NCI-H2107 treated with DMSO at 0.1 percent for 48 hours (cell line): ENCODE data around the gene AKAP5.

Source experiments
- DNase-seq: peaks from one replicate; lab custom pipeline; 2025; ENCODE audit not compliant: unreplicated experiment; lab: John Stamatoyannopoulos, UW

The AKAP5 gene

GRCh38 chr14:64459405-64460136 is 5.7 kb upstream of the AKAP5 start:
- DNase-seq = no peak

DNA sequence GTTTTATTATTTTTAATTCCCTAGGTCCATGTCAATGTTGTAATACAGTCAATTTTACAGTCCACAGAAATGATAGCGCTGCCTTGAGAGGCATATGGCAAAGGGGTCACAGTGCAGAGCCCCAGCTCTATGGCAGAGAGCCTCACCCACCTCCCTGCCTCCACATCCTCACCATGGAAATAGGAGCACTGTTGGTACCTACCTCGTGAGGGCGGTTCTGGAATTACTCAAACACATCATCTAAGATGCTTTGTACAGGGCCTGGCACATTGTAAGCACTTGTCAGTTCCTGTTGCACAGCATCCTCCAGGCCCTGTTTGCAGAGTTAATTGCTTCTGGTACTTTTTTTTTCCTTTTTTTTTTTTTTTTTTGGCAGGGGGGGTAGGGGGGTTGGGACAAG is 4.1 kb upstream of the AKAP5 start:
- DNase-seq = no peak

GRCh38 chr14:64463195-64463594 is 2.1 kb upstream of the AKAP5 start:
- DNase-seq = no peak

DNA sequence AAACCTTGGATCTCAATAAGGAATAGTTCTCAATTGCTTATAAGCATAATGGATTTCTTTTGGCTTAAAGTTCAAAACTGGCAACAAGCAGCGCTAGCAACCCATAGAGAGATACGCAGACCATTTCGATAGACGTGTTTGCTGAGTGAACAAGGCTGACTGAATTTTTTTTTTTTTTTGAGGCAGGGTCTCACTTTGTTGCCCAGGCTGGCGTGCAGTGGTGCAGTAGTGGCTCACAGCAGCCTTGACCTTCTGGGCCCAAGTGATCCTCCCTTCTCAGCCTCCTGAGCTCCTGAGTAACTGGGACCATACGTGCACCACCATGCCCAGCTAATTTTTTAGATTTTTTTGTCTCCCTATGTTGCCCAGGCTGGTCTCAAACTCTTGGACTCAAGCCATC is 1.4 kb upstream of the AKAP5 start:
- DNase-seq = no peak

DNA sequence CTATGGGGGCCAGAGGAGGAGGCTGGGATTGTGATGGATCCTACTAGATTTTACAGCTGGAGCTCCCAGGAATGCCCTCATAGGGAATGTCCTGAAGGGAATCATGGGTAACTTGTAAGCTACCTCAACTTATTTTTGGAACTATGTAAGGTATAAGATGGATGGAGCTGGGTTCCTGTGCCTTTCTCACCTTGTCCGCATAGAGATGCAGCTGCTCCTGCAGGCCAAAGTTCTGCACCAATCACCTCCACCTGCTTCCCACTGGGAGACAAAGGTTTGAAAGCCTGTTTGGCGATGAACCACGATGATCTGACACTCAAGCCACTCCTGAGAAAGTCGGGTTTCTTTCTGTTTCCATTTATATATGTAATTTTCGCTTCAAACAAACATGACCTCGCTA is 648 bp upstream of the AKAP5 start:
- peak; percentile 65 for DNase-seq

GRCh38 chr14:64465831-64466554 is 694 bp downstream of the AKAP5 start:
- DNase-seq = peak; percentile 49

GRCh38 chr14:64467101-64467500 is 1.8 kb downstream of the AKAP5 start:
- no peak for DNase-seq

GRCh38 chr14:64467566-64467965 is 2.3 kb downstream of the AKAP5 start:
- no peak for DNase-seq

DNA sequence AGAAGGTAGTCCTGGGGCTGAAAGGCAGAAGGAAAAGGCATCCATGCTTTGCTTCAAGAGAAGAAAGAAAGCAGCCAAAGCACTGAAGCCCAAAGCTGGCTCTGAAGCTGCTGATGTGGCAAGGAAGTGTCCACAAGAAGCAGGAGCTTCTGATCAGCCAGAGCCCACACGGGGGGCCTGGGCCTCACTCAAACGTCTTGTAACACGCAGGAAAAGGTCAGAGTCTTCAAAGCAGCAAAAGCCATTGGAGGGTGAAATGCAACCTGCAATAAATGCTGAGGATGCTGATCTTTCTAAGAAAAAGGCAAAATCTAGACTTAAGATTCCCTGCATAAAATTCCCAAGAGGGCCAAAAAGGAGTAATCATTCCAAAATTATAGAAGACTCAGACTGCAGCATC is 3.2 kb downstream of the AKAP5 start:
- DNase-seq = no peak

DNA sequence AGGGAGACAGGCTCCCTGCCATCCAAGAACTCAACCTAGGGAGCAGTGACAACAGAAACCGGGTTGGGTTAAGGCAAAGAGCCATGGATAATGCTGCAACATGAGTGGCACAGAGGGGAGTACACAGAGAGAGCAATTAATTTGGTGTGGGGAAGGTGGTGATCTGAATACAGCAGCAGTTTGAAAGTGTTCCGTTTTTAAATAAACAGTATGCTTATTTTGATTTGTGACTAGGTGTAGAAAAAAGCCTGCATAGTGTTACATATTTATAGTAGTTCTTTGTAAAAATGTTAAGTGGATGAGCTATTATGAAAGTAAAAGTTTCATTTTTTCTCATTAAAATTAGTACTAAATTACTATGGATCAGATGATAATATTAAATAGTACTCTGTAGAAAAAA is 8.7 kb downstream of the AKAP5 start:
- peak; percentile 92 for DNase-seq

- DNase-seq = no peak
Measured at GRCh38 chr14:64474698-64475097, 9.4 kb downstream of the AKAP5 start.

- DNase-seq = no peak
Measured at GRCh38 chr14:64475585-64476273, 10.4 kb downstream of the AKAP5 start.

DNA sequence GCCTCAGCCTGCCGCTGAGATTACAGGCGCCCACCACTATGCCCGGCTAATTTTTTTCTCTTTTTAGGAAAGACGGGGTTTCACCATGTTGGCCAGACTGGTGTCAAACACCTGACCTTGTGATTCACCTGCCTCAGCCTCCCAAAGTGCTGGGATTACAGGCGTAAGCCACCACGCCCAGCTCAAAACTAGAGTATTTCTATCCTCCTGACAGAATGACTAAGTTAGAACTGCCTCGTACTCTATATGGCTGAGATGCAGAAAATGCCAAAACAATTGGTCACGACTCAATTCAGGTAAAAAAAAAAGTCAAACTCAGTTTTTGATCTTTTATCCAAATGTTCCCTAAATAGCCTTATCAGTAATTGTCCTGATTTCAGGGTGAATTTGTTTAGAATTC is 11.1 kb downstream of the AKAP5 start:
- DNase-seq = no peak

DNA sequence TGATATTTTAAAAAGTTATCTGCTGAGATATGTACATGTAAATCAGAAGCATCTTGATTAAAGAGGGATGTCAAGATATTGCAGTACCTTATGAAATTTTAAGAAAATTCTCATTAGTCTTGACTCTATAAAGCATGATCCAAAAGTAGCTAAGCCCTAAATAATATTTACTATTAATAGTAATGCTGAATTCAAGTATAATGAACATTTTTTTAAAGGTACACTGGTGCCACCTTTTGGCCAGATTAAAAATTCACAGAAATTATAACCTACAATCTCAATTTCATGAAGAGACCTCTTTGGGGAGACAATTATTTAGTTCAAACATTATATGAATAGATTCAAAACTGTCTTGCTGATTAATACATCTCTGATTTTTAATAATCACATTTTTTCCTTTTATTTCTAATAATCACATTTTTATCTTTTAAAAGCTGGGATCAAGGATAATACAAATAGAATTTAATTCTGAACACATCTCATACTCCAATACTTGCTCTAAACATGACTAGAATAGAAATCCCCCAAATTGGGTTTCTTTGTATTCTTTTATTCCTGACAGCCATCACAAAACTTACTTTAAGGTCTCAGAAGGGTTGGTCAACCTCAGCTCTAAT is 13.4 kb downstream of the AKAP5 start:
- no peak for DNase-seq

DNA sequence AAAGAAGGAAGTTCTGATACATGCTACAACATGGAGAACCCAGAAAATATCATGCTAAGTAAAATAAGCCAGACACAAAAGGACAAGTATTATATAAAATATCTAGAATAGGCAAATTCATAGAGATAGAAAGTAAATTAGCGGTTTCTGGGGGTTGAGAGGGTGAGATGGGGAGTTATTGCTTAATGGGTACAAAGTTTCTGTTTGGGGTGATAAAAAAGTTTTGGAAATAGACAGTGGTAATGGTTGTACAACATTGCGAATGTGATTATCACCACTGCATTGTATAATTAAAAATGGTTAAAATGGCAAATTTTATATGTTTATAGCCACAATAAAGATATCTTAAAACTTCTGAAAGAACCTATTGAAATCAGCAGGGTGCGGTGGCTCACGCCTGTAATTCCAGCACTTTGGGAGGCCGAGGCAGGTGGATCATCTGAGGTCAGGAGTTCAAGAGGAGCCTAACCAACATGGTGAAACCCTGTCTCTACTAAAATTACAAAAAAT is 23.3 kb downstream of the AKAP5 start:
- DNase-seq = no peak

GRCh38 chr14:64491637-64492036 is 26.3 kb downstream of the AKAP5 start:
- no peak for DNase-seq

GRCh38 chr14:64493455-64493854 is 28.2 kb downstream of the AKAP5 start:
- DNase-seq = no peak

- DNase-seq = no peak
Measured at GRCh38 chr14:64495252-64495651, 30.0 kb downstream of the AKAP5 start.

GRCh38 chr14:64496764-64497163 is 31.5 kb downstream of the AKAP5 start:
- no peak for DNase-seq

DNA sequence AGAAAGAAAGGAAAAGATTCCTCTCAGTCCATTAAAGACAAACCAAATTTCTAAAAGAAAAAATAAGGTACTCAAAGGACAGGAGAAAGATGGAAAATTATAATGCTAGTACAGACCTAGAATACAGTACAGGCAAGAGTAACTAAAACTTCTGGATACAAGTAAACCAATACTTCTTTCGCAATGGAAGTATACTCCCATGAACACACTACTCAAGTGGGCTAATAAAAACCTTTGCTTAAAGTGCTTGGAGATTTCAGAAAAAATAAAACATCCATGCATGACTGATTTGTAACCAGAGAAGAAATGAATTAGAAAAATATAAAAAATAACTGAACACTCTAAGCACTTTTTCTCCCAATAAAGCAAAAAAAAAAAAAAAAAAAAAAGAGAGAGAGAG is 34.8 kb downstream of the AKAP5 start:
- DNase-seq = no peak

GRCh38 chr14:64501411-64502171 is 36.3 kb downstream of the AKAP5 start:
- peak; percentile 50 for DNase-seq
